Measurements from ENCODE around the gene TK1. TPM values are rescaled to one million over a fixed set of nuclear protein-coding genes. Genes with fewer than 3 reads are reported as not detected.

Gene TK1
- total RNA-seq, 1 experiment from 2014 or later: 340 TPM

DNA sequence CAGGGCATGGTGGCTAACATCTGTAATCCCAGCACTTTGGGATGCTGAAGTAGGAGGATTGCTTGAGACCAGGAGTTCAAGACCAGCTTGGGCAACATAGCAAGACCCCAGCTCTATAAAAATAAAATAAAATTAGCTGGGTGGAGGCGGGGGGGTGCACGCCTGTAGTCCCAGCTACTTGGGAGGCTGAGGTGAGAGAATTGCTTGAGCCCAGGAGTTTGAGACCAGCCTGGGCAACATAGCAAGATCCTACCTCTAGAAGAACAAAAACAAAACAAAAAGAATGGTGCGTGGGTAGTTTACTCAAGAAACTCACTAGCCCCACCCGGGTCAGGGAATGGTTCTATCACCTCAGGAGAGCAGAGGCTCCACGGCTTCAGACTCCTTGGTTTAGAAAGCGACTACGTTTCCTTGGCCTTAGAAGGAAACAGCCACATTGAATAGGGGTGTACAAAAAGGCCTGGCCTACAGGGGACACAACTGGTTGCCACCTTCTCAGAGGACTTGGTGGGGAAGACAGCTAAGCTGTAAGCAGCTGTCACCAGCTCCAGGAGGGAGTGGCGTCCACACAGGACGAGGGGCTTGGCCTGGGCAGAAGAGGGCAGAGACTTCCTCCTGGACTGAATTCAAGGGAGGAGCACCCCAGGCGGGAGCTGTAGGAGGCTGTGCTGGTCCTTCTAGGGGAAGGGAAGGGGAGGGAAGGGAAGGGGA lies 716 bp downstream of the TK1 start:
- Histone ChIP-seq H3K79me2 (ENCODE audit: low read length) (peaks cover 81% of the 10 kb centered on the region), H3K4me2 (ENCODE audit: low read length) (peak overlapping the region; percentile 99), H3F3A (ENCODE audit: low read length, unreplicated experiment) (no peaks in the 10 kb centered on the region), H3K9me3 (ENCODE audit: low read length) (no peaks in the 10 kb centered on the region), H3K27me3 (ENCODE audit: low read length) (no peaks in the 10 kb centered on the region), H3K36me3 (ENCODE audit: low read depth, low read length) (peaks cover 22% of the 10 kb centered on the region; the same call in 1 of the 2 replicates), H3K9me2 (replicated peaks; ENCODE audit: low read length) (no peaks in the 10 kb centered on the region), H3K4me3 (ENCODE audit: low read length) (peak overlapping the region; percentile 77), H4K20me1 (ENCODE audit: low read length) (peaks cover 13% of the 10 kb centered on the region; the same call in 1 of the 2 replicates), H3K4me1 (ENCODE audit: insufficient read depth, low read length) (peaks cover 24% of the 10 kb centered on the region), H3K27ac (ENCODE audit: low read length) (no peak overlapping the region), H2AFZ (ENCODE audit: low read length) (peak overlapping the region; percentile 37; the same call in 1 of the 2 replicates), H3K9ac (ENCODE audit: low read length) (peak overlapping the region; percentile 89)
- DNase-seq (peak; percentile 57), ATAC-seq (peak; percentile 48)
- CTCF ChIA-PET: interaction anchor here (0.6 to 1.6 kb wide), 2 partner anchors 64 to 643 kb away, joined by 12 to 14 read pairs; no protein-coding TSS in a partner anchor
- BruUV-seq (replicated peaks): TSS peak; percentile 30
- intact Hi-C loops (cut with micrococcal nuclease): loop anchor here (2.0 to 5.0 kb wide), 2 partner anchors 57 to 66 kb away; partner anchors contain the start of gene TMC6
- POLR2A ChIA-PET (ENCODE audit: unreplicated experiment): interaction anchor here (0.5 to 1.1 kb wide), 4 partner anchors 42 to 138 kb away, joined by 3 to 4 read pairs (median 3); no protein-coding TSS in a partner anchor
- no peak for TF ChIP-seq EZH2 (IDR thresholded peaks at IDR 0.05; ENCODE audit: low read length, unreplicated experiment)
- TF ChIP-seq EZH2phosphoT487 (IDR thresholded peaks at IDR 0.05; ENCODE audit: borderline replicate concordance, low read length): no peak
- TF ChIP-seq, protein P1, sequence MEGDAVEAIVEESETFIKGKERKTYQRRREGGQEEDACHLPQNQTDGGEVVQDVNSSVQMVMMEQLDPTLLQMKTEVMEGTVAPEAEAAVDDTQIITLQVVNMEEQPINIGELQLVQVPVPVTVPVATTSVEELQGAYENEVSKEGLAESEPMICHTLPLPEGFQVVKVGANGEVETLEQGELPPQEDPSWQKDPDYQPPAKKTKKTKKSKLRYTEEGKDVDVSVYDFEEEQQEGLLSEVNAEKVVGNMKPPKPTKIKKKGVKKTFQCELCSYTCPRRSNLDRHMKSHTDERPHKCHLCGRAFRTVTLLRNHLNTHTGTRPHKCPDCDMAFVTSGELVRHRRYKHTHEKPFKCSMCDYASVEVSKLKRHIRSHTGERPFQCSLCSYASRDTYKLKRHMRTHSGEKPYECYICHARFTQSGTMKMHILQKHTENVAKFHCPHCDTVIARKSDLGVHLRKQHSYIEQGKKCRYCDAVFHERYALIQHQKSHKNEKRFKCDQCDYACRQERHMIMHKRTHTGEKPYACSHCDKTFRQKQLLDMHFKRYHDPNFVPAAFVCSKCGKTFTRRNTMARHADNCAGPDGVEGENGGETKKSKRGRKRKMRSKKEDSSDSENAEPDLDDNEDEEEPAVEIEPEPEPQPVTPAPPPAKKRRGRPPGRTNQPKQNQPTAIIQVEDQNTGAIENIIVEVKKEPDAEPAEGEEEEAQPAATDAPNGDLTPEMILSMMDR (conservative IDR thresholded peaks at IDR 0.05; ENCODE audit: low read depth, low read length): no peak

DNA sequence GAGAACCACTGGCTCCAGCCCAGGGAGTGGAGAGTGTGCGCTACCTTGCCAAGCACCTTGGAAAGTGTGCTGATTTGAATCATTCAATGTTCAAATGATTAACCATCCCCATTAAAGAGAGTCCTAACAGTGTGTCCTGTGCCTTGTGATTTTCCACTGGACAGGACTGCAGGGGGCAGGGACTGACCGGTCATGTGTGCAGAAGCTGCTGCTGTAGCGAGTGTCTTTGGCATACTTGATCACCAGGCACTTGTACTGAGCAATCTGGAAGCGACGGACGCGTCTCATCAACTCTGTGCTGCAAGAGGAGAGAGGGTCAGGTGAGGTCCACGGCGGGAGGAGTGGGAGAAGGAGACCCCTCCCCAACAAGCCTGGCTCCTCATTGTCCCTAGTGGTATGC lies 2.0 kb downstream of the TK1 start:
- H3K4me2 ChIP-seq (ENCODE audit: low read length): peak overlapping the region; percentile 99
- intact Hi-C loops (cut with micrococcal nuclease): loop anchor here (5.0 kb wide), 1 partner anchor 67 kb away; no protein-coding TSS in a partner anchor
- no peaks in the 10 kb centered on the region for H3F3A ChIP-seq (ENCODE audit: low read length, unreplicated experiment)
- peaks cover 75% of the 10 kb centered on the region for H3K79me2 ChIP-seq (ENCODE audit: low read length)
- H2AFZ ChIP-seq (ENCODE audit: low read length): no peak overlapping the region
- no peak for DNase-seq
- no peaks in the 10 kb centered on the region for H3K9me2 ChIP-seq (replicated peaks; ENCODE audit: low read length)
- H3K27me3 ChIP-seq (ENCODE audit: low read length): no peaks in the 10 kb centered on the region
- H3K4me1 ChIP-seq (ENCODE audit: insufficient read depth, low read length): peaks cover 24% of the 10 kb centered on the region
- H3K9ac ChIP-seq (ENCODE audit: low read length): no peak overlapping the region
- no peaks in the 10 kb centered on the region for H3K9me3 ChIP-seq (ENCODE audit: low read length)
- H4K20me1 ChIP-seq (ENCODE audit: low read length): peaks cover 13% of the 10 kb centered on the region; the same call in 1 of the 2 replicates
- no peak overlapping the region for H3K27ac ChIP-seq (ENCODE audit: low read length)
- TF ChIP-seq EZH2 (IDR thresholded peaks at IDR 0.05; ENCODE audit: low read length, unreplicated experiment): no peak
- TF ChIP-seq, protein P1 (conservative IDR thresholded peaks at IDR 0.05; ENCODE audit: low read depth, low read length): no peak
- TF ChIP-seq EZH2phosphoT487 (IDR thresholded peaks at IDR 0.05; ENCODE audit: borderline replicate concordance, low read length): no peak
- H3K36me3 ChIP-seq (ENCODE audit: low read depth, low read length): peaks cover 26% of the 10 kb centered on the region
- POLR2A ChIA-PET (ENCODE audit: unreplicated experiment): no interaction called here
- no peak for ATAC-seq
- BruUV-seq (replicated peaks): no TSS peak
- H3K4me3 ChIP-seq (ENCODE audit: low read length): peak overlapping the region; percentile 77
- CTCF ChIA-PET: no interaction called here

DNA sequence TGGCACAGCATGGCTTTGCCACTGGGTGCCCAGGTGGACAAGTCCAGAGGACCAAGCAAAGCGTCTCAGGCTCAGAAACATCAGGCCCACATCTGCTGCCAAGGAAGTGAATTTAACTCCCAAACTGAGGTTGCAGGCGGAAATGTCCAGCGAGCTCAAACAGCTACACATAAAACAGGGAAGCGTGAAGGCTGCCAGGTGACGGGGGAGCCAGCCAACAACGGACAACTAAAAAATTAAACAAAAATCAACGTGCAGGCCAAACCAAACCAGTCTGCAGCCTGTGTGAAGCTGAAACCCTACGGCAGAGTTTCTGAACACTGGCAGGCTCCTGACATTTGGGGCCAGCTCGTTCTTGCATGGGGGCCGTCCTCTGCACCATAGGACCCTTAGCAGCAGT lies 2.5 kb downstream of the TK1 start:
- H3K27ac ChIP-seq (ENCODE audit: low read length): no peak overlapping the region
- CTCF ChIA-PET: no interaction called here

More for the DNA sequence above, 2.5 kb downstream of the TK1 start:
- Histone ChIP-seq H3K36me3 (ENCODE audit: low read depth, low read length) (peaks cover 27% of the 10 kb centered on the region), H3F3A (ENCODE audit: low read length, unreplicated experiment) (no peaks in the 10 kb centered on the region), H3K9ac (ENCODE audit: low read length) (no peak overlapping the region), H2AFZ (ENCODE audit: low read length) (no peak overlapping the region), H3K27me3 (ENCODE audit: low read length) (no peaks in the 10 kb centered on the region), H3K4me2 (ENCODE audit: low read length) (peak overlapping the region; percentile 99), H3K79me2 (ENCODE audit: low read length) (peaks cover 70% of the 10 kb centered on the region), H3K4me1 (ENCODE audit: insufficient read depth, low read length) (peaks cover 24% of the 10 kb centered on the region), H3K4me3 (ENCODE audit: low read length) (peak overlapping the region; percentile 77; the same call in 1 of the 2 replicates), H3K9me3 (ENCODE audit: low read length) (no peaks in the 10 kb centered on the region), H4K20me1 (ENCODE audit: low read length) (peaks cover 13% of the 10 kb centered on the region; the same call in 1 of the 2 replicates), H3K9me2 (replicated peaks; ENCODE audit: low read length) (no peaks in the 10 kb centered on the region)
- POLR2A ChIA-PET (ENCODE audit: unreplicated experiment): no interaction called here
- intact Hi-C loops (cut with micrococcal nuclease): no loop called here
- no peak for ATAC-seq
- no peak for DNase-seq
- BruUV-seq (replicated peaks): no TSS peak
- TF ChIP-seq EZH2phosphoT487 (IDR thresholded peaks at IDR 0.05; ENCODE audit: borderline replicate concordance, low read length) (no peak), EZH2 (IDR thresholded peaks at IDR 0.05; ENCODE audit: low read length, unreplicated experiment) (no peak)
- TF ChIP-seq, protein P1 (conservative IDR thresholded peaks at IDR 0.05; ENCODE audit: low read depth, low read length): no peak

All from PC-3 (cell line).